DND-41 (cell line): ENCODE results near the gene POU6F2.

ENCODE experiments used
- ATAC-seq: fragments of 200-7000 bp; cut with Tn5 transposase; 3 replicates; pipeline ENCODE4 v1.9.1; 2021; ENCODE audit warnings: low read depth; ENCODE audit not compliant: insufficient read depth
- DNase-seq: peaks from one replicate; pipeline ENCODE4 v3.0.0-alpha.2; 2020
- H2AFZ ChIP-seq: 2 replicates; pipeline ENCODE4 v1.6.0; 2012; ENCODE audit warnings: low read depth, low read length
- H3K27ac ChIP-seq: 2 replicates; pipeline ENCODE4 v1.5.1; 2012; ENCODE audit warnings: low read length, inconsistent platforms
- H3K27me3 ChIP-seq: fragments of 200-600 bp; sonication (generic); 2 replicates; pipeline ENCODE4 v1.6.0; 2012; ENCODE audit warnings: low read length, mild to moderate bottlenecking, inconsistent platforms; ENCODE audit not compliant: insufficient read depth, poor library complexity
- H3K36me3 ChIP-seq: 2 replicates; pipeline ENCODE4 v1.5.1; 2012; ENCODE audit warnings: low read length, inconsistent platforms; ENCODE audit not compliant: insufficient read depth
- H3K4me1 ChIP-seq: 2 replicates; pipeline ENCODE4 v1.5.1; 2012; ENCODE audit warnings: mild to moderate bottlenecking, low read length; ENCODE audit not compliant: insufficient read depth
- H3K4me2 ChIP-seq: 2 replicates; pipeline ENCODE4 v1.6.0; 2012; ENCODE audit warnings: mild to moderate bottlenecking, moderate library complexity, low read length, inconsistent platforms; ENCODE audit not compliant: insufficient read depth
- H3K4me3 ChIP-seq, 2 experiments: fragments of 200-600 bp in 1 of 2; shearing (Covaris generic) in 1 of 2; 2 replicates each; pipeline ENCODE4 v1.5.1; 2012 to 2016; ENCODE audit warnings: inconsistent platforms in 2 of 2, low read length in 2 of 2, mild to moderate bottlenecking in 2 of 2, low read depth in 1 of 2, moderate library complexity in 1 of 2
- H3K79me2 ChIP-seq: 2 replicates; pipeline ENCODE4 v1.6.0; 2012; ENCODE audit warnings: low read length, inconsistent platforms; ENCODE audit not compliant: insufficient read depth
- H3K9ac ChIP-seq: 2 replicates; pipeline ENCODE4 v1.6.0; 2012; ENCODE audit warnings: low read depth, mild to moderate bottlenecking, inconsistent platforms, low read length, moderate library complexity
- H3K9me3 ChIP-seq: 2 replicates; pipeline ENCODE4 v1.5.1; 2012; ENCODE audit warnings: low read length, moderate library complexity, mild to moderate bottlenecking, inconsistent platforms; ENCODE audit not compliant: insufficient read depth, severe bottlenecking
- H4K20me1 ChIP-seq: 2 replicates; pipeline ENCODE4 v1.6.0; 2012; ENCODE audit warnings: low read length; ENCODE audit not compliant: insufficient read depth
- EZH2 ChIP-seq: IDR thresholded peaks from 3 replicates; pipeline ENCODE4 v1.6.1; 2012; ENCODE audit warnings: borderline replicate concordance, low read depth, mild to moderate bottlenecking, moderate library complexity, low read length, inconsistent platforms; ENCODE audit not compliant: severe bottlenecking
- TF ChIP-seq, protein P1 (sequence below): IDR thresholded peaks from 2 replicates; pipeline ENCODE4 v1.5.1; 2012; ENCODE audit warnings: borderline replicate concordance, low read length, moderate library complexity, mild to moderate bottlenecking; ENCODE audit not compliant: poor library complexity, severe bottlenecking; ENCODE audit errors: extremely low read depth

The POU6F2 gene

DNA sequence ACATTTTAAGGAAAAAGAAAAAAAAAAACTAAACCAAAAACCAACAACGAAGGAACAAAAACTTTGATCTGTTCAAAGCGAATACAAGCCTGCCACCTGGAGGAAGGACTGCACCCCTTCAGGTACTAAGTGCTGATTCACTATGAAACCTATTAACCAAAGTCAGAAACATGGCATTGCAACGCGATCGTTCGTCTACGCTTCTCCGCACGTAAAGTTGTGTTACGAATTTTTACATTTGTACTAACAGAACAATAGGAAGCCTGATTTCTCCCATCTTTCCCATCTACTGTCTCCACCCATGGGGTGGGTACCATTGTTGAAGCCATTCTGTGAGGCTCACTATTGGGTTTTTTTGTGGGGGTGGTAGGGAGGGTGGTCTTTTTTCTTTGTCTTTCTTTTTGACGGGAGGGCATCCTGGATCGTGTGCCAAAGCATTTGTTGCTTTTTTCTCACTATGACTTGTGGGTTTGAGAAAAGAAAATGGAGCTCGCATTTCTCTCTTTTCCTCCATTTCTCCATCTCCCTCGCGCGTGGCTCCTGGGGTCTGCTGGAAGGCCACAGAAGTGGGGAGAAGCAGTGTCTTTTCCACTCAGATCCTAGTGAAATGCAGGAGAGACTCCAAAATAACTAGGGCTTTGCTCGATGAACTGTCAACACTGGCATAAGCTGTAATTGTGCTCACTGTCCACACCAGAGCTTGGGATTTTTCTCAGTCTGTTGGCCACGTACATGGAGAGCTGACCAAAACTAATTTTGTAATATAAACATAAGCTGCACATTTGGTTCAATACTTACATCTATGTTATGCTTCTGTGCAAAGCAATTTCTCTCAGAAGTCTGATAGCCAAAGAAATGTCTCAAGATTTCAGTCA lies 487.6 kb downstream of the POU6F2 start:
- H3K27ac ChIP-seq: no peak overlapping the region
- H3K9ac ChIP-seq: no peak overlapping the region
- peak; percentile 49; the same call in 1 of the 3 replicates for ATAC-seq
- no peaks in the 10 kb centered on the region for H3K36me3 ChIP-seq
- no peaks in the 10 kb centered on the region for H4K20me1 ChIP-seq
- H3K27me3 ChIP-seq: no peaks in the 10 kb centered on the region
- no peaks in the 10 kb centered on the region for H3K79me2 ChIP-seq
- no peak overlapping the region for H3K4me3 ChIP-seq
- no peak overlapping the region for H3K4me2 ChIP-seq
- TF ChIP-seq, protein P1, sequence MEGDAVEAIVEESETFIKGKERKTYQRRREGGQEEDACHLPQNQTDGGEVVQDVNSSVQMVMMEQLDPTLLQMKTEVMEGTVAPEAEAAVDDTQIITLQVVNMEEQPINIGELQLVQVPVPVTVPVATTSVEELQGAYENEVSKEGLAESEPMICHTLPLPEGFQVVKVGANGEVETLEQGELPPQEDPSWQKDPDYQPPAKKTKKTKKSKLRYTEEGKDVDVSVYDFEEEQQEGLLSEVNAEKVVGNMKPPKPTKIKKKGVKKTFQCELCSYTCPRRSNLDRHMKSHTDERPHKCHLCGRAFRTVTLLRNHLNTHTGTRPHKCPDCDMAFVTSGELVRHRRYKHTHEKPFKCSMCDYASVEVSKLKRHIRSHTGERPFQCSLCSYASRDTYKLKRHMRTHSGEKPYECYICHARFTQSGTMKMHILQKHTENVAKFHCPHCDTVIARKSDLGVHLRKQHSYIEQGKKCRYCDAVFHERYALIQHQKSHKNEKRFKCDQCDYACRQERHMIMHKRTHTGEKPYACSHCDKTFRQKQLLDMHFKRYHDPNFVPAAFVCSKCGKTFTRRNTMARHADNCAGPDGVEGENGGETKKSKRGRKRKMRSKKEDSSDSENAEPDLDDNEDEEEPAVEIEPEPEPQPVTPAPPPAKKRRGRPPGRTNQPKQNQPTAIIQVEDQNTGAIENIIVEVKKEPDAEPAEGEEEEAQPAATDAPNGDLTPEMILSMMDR: peak; percentile 72
- no peak for TF ChIP-seq EZH2
- H3K4me1 ChIP-seq: peaks cover 18% of the 10 kb centered on the region
- peak; percentile 22 for DNase-seq
- no peak overlapping the region for H2AFZ ChIP-seq
- H3K9me3 ChIP-seq: no peaks in the 10 kb centered on the region

DNA sequence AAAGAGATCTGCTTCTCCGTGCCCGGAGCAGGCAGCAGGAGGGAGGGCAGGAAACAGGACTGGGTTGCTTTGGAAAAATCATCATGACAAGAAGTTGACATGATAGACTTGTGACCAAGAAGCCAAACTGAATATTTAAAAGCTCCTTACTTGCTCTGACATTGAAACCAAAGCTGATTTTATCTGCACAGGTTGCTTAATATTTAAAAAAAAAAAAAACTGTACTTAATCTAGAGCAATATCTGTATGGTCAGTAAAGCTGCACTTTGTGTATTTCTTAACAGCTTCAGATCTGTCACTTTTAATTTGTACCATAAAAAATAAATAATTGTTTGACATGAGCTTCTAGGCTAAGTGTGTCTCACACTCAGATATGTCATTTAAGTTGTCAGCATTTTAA lies 490.6 kb downstream of the POU6F2 start:
- Histone ChIP-seq H3K9me3 (no peaks in the 10 kb centered on the region), H3K9ac (no peak overlapping the region), H3K79me2 (no peaks in the 10 kb centered on the region), H3K27ac (0 out of 2 replicates have a peak overlapping the region, but pooled peaks have one; percentile 6), H3K36me3 (no peaks in the 10 kb centered on the region), H2AFZ (no peak overlapping the region), H4K20me1 (no peaks in the 10 kb centered on the region), H3K27me3 (no peaks in the 10 kb centered on the region), H3K4me2 (no peak overlapping the region), H3K4me3 (no peak overlapping the region), H3K4me1 (peaks cover 18% of the 10 kb centered on the region)
- no peak for ATAC-seq
- no peak for DNase-seq
- TF ChIP-seq, protein P1: no peak
- TF ChIP-seq EZH2: no peak

DNA sequence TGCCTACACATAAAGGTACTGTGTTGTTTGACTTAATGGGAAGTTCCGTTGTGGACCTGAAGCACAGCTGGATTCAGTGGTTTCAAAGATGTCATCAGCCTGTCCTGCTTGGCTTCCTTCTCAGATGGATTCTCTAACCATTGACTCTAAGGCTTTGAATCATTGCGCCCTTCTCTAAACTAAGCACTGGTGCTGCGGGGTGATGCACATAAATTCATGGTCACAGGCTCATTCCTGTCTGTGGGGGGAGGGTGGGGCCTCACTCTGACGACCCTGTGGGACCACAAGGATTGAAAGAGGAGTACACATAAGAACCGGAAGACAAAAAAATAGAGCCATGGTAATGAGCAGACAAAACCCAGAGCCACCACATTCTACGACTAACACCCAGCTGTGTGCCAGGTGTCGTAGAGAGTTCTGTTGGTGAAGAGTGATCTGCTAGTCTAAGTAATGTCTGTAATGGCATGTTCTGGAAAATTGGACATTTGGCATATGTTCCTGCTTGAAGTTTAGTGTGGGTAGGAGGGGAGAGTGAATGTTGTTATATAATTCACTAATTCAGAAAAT lies 491.2 kb downstream of the POU6F2 start:
- H2AFZ ChIP-seq: no peak overlapping the region
- H3K9me3 ChIP-seq: no peaks in the 10 kb centered on the region
- H3K79me2 ChIP-seq: no peaks in the 10 kb centered on the region
- H3K4me1 ChIP-seq: peaks cover 18% of the 10 kb centered on the region
- H3K36me3 ChIP-seq: no peaks in the 10 kb centered on the region
- H3K27ac ChIP-seq: 0 out of 2 replicates have a peak overlapping the region, but pooled peaks have one; percentile 6
- no peak overlapping the region for H3K9ac ChIP-seq
- H3K4me3 ChIP-seq: no peak overlapping the region
- H3K4me2 ChIP-seq: no peak overlapping the region
- no peaks in the 10 kb centered on the region for H4K20me1 ChIP-seq
- no peaks in the 10 kb centered on the region for H3K27me3 ChIP-seq
- peak; percentile 54 for DNase-seq
- TF ChIP-seq, protein P1: no peak
- TF ChIP-seq EZH2: no peak
- peak; percentile 82 for ATAC-seq
